Measurements from ENCODE around the gene BCAR1. TPM values are rescaled to one million over a fixed set of nuclear protein-coding genes. Genes with fewer than 3 reads are reported as not detected.

BCAR1 gene
- total and polyA plus RNA-seq, 2 of the 13 experiments (the other 11 are each of a cell fraction or from before 2014, with no cell fraction given): 48.1 to 51.7 TPM

GRCh38 chr16:75179208-75179607 lies 72.2 kb downstream of the BCAR1 start (continued):
- TF ChIP-seq, protein P1, sequence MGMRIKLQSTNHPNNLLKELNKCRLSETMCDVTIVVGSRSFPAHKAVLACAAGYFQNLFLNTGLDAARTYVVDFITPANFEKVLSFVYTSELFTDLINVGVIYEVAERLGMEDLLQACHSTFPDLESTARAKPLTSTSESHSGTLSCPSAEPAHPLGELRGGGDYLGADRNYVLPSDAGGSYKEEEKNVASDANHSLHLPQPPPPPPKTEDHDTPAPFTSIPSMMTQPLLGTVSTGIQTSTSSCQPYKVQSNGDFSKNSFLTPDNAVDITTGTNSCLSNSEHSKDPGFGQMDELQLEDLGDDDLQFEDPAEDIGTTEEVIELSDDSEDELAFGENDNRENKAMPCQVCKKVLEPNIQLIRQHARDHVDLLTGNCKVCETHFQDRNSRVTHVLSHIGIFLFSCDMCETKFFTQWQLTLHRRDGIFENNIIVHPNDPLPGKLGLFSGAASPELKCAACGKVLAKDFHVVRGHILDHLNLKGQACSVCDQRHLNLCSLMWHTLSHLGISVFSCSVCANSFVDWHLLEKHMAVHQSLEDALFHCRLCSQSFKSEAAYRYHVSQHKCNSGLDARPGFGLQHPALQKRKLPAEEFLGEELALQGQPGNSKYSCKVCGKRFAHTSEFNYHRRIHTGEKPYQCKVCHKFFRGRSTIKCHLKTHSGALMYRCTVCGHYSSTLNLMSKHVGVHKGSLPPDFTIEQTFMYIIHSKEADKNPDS (CRISPR knock-in tag; IDR thresholded peaks at IDR 0.05): no peak
- no peak for TF ChIP-seq GFI1 (CRISPR knock-in tag; IDR thresholded peaks at IDR 0.05; ENCODE audit: borderline replicate concordance)

Small RNA genes within 50 kb of the gene (small RNA-seq; reads per million reads assigned to genes)
- gene RNU6-758P (ENCODE audit: insufficient read depth in 2 of 3, insufficient read length in 3 of 3, low read depth in 2 of 3, low replicate concordance in 1 of 3): 0 reads per million in 3 experiments

Other genes with a start within 250 kb of the BCAR1 start
- 9.1 and 9.3 TPM in 2 replicates for gene LDHD, start 134.8 kb downstream of the BCAR1 start, total RNA-seq (2016; rRNA removed; fragmentation: Illumina TruSeq; extraction: Trizol)
- gene LDHD, start 134.8 kb downstream of the BCAR1 start, polyA plus RNA-seq (2011; rRNA removed): 9.8 and 12.1 TPM in 2 replicates
- gene ZFP1, start 103.1 kb downstream of the BCAR1 start, total RNA-seq (2016; rRNA removed; fragmentation: Illumina TruSeq; extraction: Trizol): 14.0 and 18.8 TPM in 2 replicates
- 6.6 and 8.3 TPM in 2 replicates for gene ZFP1, start 103.1 kb downstream of the BCAR1 start, polyA plus RNA-seq (2011; rRNA removed)
- gene CTRB2, start 44.5 kb downstream of the BCAR1 start, total RNA-seq (2016; rRNA removed; fragmentation: Illumina TruSeq; extraction: Trizol): not detected in 2 replicates
- gene CTRB2, start 44.5 kb downstream of the BCAR1 start, polyA plus RNA-seq (2011; rRNA removed): 0.13 and 0.39 TPM in 2 replicates
- gene CTRB1, start 32.6 kb downstream of the BCAR1 start, total RNA-seq (2016; rRNA removed; fragmentation: Illumina TruSeq; extraction: Trizol): not detected in 2 replicates
- 0.55 TPM in 1 of 2 replicates, not detected in the other for gene CTRB1, start 32.6 kb downstream of the BCAR1 start, polyA plus RNA-seq (2011; rRNA removed)
- gene CFDP1, start 181.9 kb upstream of the BCAR1 start, total RNA-seq (2016; rRNA removed; fragmentation: Illumina TruSeq; extraction: Trizol): 153 and 198 TPM in 2 replicates
- gene CFDP1, start 181.9 kb upstream of the BCAR1 start, polyA plus RNA-seq (2011; rRNA removed): 59.8 and 78.6 TPM in 2 replicates
- gene TMEM170A, start 213.1 kb upstream of the BCAR1 start, total RNA-seq (2016; rRNA removed; fragmentation: Illumina TruSeq; extraction: Trizol): 39.7 and 44.7 TPM in 2 replicates
- 30.0 and 35.7 TPM in 2 replicates for gene TMEM170A, start 213.1 kb upstream of the BCAR1 start, polyA plus RNA-seq (2011; rRNA removed)
- 0.32 and 0.91 TPM in 2 replicates for gene CHST6, start 243.8 kb upstream of the BCAR1 start, total RNA-seq (2016; rRNA removed; fragmentation: Illumina TruSeq; extraction: Trizol)
- gene CHST6, start 243.8 kb upstream of the BCAR1 start, polyA plus RNA-seq (2011; rRNA removed): 0.18 and 0.25 TPM in 2 replicates

Data from HepG2 (cell line).